Naive thymus-derived CD4-positive, alpha-beta T cell (primary cell): ENCODE measurements around the gene CEP55. TPM values are rescaled to one million over a fixed set of nuclear protein-coding genes. Genes with fewer than 3 reads are reported as not detected.
A peak's percentile ranks its signal among the peaks of the same experiment; 100 is the strongest.

ENCODE experiments used
- ATAC-seq: fragments of 150-1000 bp; cut with Tn5 transposase; 2 replicates; pipeline ENCODE4 v1.10.0; 2021; ENCODE audit warnings: mild to moderate bottlenecking, moderate library complexity
- CTCF ChIA-PET: fragments of 350-600 bp; sonication (Branson Sonifier 250); formaldehyde crosslinking; loops from one replicate; lab custom pipeline; 2021; ENCODE audit warnings: antibody characterized with exemption; lab: Charles Lee
- POLR2A ChIA-PET: fragments of 350-600 bp; sonication (Branson Sonifier 250); formaldehyde crosslinking; loops from one replicate; lab custom pipeline; 2021; ENCODE audit warnings: antibody characterized with exemption, inconsistent platforms; lab: Charles Lee
- DNase-seq, 9 donors: peaks; one replicate each; pipeline versions ENCODE4 v3.0.0 to v3.0.0-alpha.2; 2020 to 2022; ENCODE audit warnings: mixed read lengths in 1 of 9
- H3K27ac ChIP-seq: one replicate; pipeline ENCODE4 v1.7.0; 2013; ENCODE audit warnings: mild to moderate bottlenecking, low read depth, low read length, moderate library complexity
- H3K27me3 ChIP-seq, 2 donors: one replicate each; pipeline ENCODE4 v1.7.0; 2013; ENCODE audit warnings: low read length in 2 of 2, mild to moderate bottlenecking in 2 of 2, moderate library complexity in 2 of 2; ENCODE audit not compliant: control insufficient read depth in 2 of 2, insufficient read depth in 2 of 2
- H3K36me3 ChIP-seq, 3 experiments: 1 replicate in 2 of 3; 2 replicates in 1 of 3; pipeline ENCODE4 v1.7.0; 2013; ENCODE audit warnings: low read length in 3 of 3, mild to moderate bottlenecking in 3 of 3, moderate library complexity in 1 of 3; ENCODE audit not compliant: insufficient read depth in 3 of 3, control insufficient read depth in 2 of 3
- H3K4me1 ChIP-seq, 2 donors: one replicate each; pipeline ENCODE4 v1.7.0; 2013; ENCODE audit warnings: low read length in 2 of 2, mild to moderate bottlenecking in 2 of 2, moderate library complexity in 1 of 2; ENCODE audit not compliant: control insufficient read depth in 2 of 2, insufficient read depth in 2 of 2
- H3K4me3 ChIP-seq: 2 replicates; pipeline ENCODE4 v1.7.0; 2013; ENCODE audit warnings: mild to moderate bottlenecking, low read length
- H3K9me3 ChIP-seq, 3 experiments: 1 replicate in 2 of 3; 2 replicates in 1 of 3; pipeline ENCODE4 v1.7.0; 2013; ENCODE audit warnings: low read length in 3 of 3; ENCODE audit not compliant: control insufficient read depth in 2 of 3
- H3K27ac Mint-ChIP-seq, 9 donors: one replicate each; pipeline ENCODE4 v1.8.0; 2020 to 2022; ENCODE audit warnings: mixed read lengths in 9 of 9, mild to moderate bottlenecking in 8 of 9, moderate library complexity in 5 of 9, inconsistent platforms in 2 of 9
- H3K27me3 Mint-ChIP-seq, 5 donors: one replicate each; pipeline ENCODE4 v1.8.0; 2021 to 2022; ENCODE audit warnings: mixed read lengths in 5 of 5, mild to moderate bottlenecking in 1 of 5
- H3K36me3 Mint-ChIP-seq, 5 donors: one replicate each; pipeline ENCODE4 v1.8.0; 2020 to 2022; ENCODE audit warnings: mixed read lengths in 5 of 5, mild to moderate bottlenecking in 3 of 5, inconsistent platforms in 1 of 5
- H3K4me1 Mint-ChIP-seq, 7 donors: one replicate each; pipeline ENCODE4 v1.8.0; 2020 to 2022; ENCODE audit warnings: mixed read lengths in 7 of 7, mild to moderate bottlenecking in 3 of 7, inconsistent platforms in 1 of 7
- H3K4me3 Mint-ChIP-seq, 10 donors: one replicate each; pipeline ENCODE4 v1.8.0; 2020 to 2022; ENCODE audit warnings: mild to moderate bottlenecking in 10 of 10, mixed read lengths in 10 of 10, moderate library complexity in 6 of 10, inconsistent platforms in 2 of 10
- H3K9me3 Mint-ChIP-seq, 11 donors: one replicate each; pipeline ENCODE4 v1.8.0; 2020 to 2022; ENCODE audit warnings: mixed read lengths in 11 of 11, mild to moderate bottlenecking in 4 of 11, inconsistent platforms in 1 of 11, moderate library complexity in 1 of 11
- intact Hi-C, 2 donors: fragments of 100-400 bp; cut with micrococcal nuclease; formaldehyde crosslinking; loops; one replicate each; pipeline ENCODE4 v1.15.1; 2023
- polyA plus RNA-seq, 2 donors: library from polyadenylated mRNA; unstranded; fragments of 300-500 nt; fragmentation: Illumina TruSeq; gene quantifications; one replicate each; pipeline ENCODE4 v1.2.3, GENCODE V29; 2021
- total RNA-seq, 6 experiments: library from RNA in 5 of 6; stranded (reverse) in 5 of 6; gene quantifications; 1 replicate in 5 of 6; 2 replicates in 1 of 6; pipeline ENCODE4 v1.2.3 and lab custom pipeline; 2021 to 2026

CEP55 gene
- total and polyA plus RNA-seq, 7 experiments from 2014 or later: 0.54 to 48.6 TPM; not detected in 5

DNA sequence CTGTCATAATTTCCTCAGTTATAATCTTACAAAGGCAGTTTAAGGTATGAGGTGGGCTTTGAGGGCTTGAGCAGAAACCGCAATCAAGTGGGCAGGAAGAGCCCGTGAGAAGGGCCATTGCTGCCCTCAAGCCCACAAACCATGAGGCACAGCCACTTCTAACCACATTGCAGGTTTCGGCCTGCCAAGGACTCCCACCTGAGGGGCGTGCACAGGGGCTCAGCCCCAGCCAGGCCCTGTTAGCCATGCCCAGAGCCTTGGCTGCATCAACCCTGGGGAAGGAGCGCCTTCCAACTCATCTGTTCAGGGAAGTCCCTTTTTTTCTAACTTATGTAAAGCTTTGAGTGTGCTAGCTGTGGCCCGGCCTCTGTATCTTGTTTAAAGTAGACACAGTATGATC, 64.1 kb downstream of the CEP55 start:
- DNase-seq: no peak
- Mint-ChIP-seq H3K9me3 (no peaks in the 10 kb centered on the region), H3K36me3 (no peaks in the 10 kb centered on the region), H3K27ac (no peak overlapping the region), H3K4me1 (peaks cover 0 to 2% (median 0%) of the 10 kb centered on the region in 7 donors), H3K4me3 (no peak overlapping the region), H3K27me3 (peaks cover 11 to 30% (median 16%) of the 10 kb centered on the region in 5 donors)
- no peaks in the 10 kb centered on the region for H3K9me3 ChIP-seq
- H3K36me3 ChIP-seq: no peaks in the 10 kb centered on the region
- ATAC-seq: no peak
- H3K4me1 ChIP-seq: no peaks in the 10 kb centered on the region
- ChIA-PET POLR2A (no interaction called here), CTCF (no interaction called here)
- no peak overlapping the region for H3K27ac ChIP-seq
- no peak overlapping the region for H3K4me3 ChIP-seq
- no peaks in the 10 kb centered on the region for H3K27me3 ChIP-seq
- intact Hi-C loops: no loop called here

DNA sequence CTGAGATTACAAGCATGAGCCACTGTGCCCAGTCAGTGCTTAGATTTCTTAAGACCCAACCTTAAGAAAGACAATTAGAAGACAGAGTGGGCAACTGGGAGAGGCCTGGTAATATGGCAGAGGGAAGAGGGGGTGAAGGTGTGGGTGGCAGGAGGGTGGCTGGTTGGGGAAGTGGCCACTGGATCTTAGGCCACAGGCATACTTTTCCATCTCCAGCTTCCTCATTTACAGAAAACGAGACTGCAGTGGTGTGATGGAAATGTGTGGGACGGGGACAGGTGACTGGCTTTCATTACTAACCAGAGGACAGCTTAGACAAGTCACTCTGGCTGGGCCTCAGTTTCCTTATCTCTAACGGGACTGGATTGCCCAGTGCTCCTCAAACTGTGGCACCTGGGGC, 69.0 kb downstream of the CEP55 start:
- peaks cover 0 to 8% (median 0%) of the 10 kb centered on the region in 7 donors for H3K4me1 Mint-ChIP-seq

DNA sequence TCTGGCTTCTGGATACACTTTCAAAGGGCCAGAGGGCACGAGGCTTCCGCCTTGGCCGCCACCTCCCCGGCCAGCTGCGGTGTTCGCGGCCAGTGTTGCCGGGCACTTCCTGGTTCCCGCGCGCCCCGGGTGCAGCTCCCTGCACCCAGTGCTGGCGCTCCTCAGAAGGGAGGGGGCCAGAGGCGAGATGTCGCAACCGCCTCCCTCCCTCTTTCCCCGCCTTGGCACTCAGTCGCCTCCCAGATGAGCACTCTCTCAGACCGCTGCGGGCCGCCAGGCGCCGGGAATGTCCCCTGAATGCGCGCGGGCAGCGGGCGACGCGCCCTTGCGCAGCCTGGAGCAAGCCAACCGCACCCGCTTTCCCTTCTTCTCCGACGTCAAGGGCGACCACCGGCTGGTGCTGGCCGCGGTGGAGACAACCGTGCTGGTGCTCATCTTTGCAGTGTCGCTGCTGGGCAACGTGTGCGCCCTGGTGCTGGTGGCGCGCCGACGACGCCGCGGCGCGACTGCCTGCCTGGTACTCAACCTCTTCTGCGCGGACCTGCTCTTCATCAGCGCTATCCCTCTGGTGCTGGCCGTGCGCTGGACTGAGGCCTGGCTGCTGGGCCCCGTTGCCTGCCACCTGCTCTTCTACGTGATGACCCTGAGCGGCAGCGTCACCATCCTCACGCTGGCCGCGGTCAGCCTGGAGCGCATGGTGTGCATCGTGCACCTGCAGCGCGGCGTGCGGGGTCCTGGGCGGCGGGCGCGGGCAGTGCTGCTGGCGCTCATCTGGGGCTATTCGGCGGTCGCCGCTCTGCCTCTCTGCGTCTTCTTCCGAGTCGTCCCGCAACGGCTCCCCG, 70.2 kb downstream of the CEP55 start, which contains the start of gene FFAR4:
FFAR4 (plus strand) TSS at position 231 of the 842 bp plus-strand sequence; CDS start at position 287, 56 bp downstream.
- ChIA-PET CTCF (no interaction called here), POLR2A (no interaction called here)
- ATAC-seq (peak; percentile 31), DNase-seq (no peak)
- H3K9me3 Mint-ChIP-seq: no peaks in the 10 kb centered on the region
- no peaks in the 10 kb centered on the region for H3K9me3 ChIP-seq
- peaks cover 42 to 62% (median 49%) of the 10 kb centered on the region in 5 donors for H3K27me3 Mint-ChIP-seq
- H3K36me3 Mint-ChIP-seq: no peaks in the 10 kb centered on the region
- H3K4me1 ChIP-seq: no peaks in the 10 kb centered on the region
- H3K4me1 Mint-ChIP-seq: peaks cover 0 to 8% (median 0%) of the 10 kb centered on the region in 7 donors
- no peaks in the 10 kb centered on the region for H3K36me3 ChIP-seq
- H3K27ac ChIP-seq: no peak within 1 kb of the TSS
- intact Hi-C loops: no loop called here
- H3K4me3 Mint-ChIP-seq: peak within 1 kb of the TSS in 1 of 10 donors; percentile 33
- no peaks in the 10 kb centered on the region for H3K27me3 ChIP-seq
- H3K27ac Mint-ChIP-seq: no peak within 1 kb of the TSS
- H3K4me3 ChIP-seq: no peak within 1 kb of the TSS

More for the DNA sequence above, 69.0 kb downstream of the CEP55 start:
- no peak overlapping the region for H3K4me3 ChIP-seq
- Mint-ChIP-seq H3K27ac (no peak overlapping the region), H3K36me3 (no peaks in the 10 kb centered on the region), H3K27me3 (peaks cover 43 to 56% (median 48%) of the 10 kb centered on the region in 5 donors), H3K4me3 (no peak overlapping the region), H3K9me3 (no peaks in the 10 kb centered on the region)
- no peaks in the 10 kb centered on the region for H3K9me3 ChIP-seq
- ChIA-PET POLR2A (no interaction called here), CTCF (no interaction called here)
- DNase-seq: no peak
- H3K27ac ChIP-seq: no peak overlapping the region
- no peaks in the 10 kb centered on the region for H3K27me3 ChIP-seq
- H3K4me1 ChIP-seq: no peaks in the 10 kb centered on the region
- ATAC-seq: no peak
- H3K36me3 ChIP-seq: no peaks in the 10 kb centered on the region
- intact Hi-C loops: no loop called here

DNA sequence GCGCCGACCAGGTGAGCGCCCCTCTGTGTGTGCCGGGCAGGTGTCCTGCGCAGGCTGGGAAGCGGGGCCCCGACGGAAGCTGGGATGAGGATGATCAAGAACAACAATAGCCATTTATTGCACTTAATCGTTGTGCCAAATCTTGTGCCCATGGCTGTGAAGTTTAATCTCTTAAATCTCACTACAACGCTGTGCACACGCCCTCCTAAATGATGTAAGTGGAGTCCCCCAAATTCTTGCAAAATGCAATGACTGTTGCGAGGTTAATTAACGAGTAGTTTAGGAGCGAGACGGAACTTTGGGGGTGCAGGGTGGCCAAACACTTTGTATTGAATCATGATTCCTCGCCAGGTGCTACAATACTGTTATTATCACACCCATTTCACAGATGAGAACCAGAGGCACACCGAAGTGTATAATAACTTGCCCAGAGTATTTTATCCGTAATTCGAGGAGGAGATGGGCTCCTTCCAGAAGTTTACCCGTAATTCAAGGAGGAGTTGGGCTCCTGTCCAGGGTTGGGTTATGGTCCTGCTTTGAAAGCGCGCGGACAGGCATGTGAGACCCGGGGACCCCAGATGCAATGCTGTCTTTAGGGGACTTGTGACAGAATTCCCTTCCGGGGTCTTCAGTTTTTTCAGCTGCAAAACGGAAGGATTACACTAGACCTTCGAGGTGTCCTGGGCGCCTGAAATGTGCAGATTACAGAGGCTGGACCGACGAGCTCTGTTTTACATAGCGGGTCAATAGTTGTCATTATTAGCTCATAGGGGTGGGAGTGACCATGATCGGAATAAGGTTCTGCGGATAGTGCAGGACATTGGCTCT, 71.1 kb downstream of the CEP55 start:
- CTCF ChIA-PET: interaction anchor here (1.1 kb wide), 1 partner anchor 13 kb away, joined by 3 read pairs; no protein-coding TSS in a partner anchor
- H3K4me1 Mint-ChIP-seq: peaks cover 0 to 8% (median 3%) of the 10 kb centered on the region in 7 donors
- H3K27ac ChIP-seq: no peak overlapping the region
- intact Hi-C loops: no loop called here
- peak overlapping the region in 1 of 10 donors; percentile 33 for H3K4me3 Mint-ChIP-seq
- DNase-seq (no peak), ATAC-seq (no peak)
- no peak overlapping the region for H3K27ac Mint-ChIP-seq
- H3K4me3 ChIP-seq: no peak overlapping the region
- H3K36me3 ChIP-seq: no peaks in the 10 kb centered on the region
- POLR2A ChIA-PET: no interaction called here
- no peaks in the 10 kb centered on the region for H3K36me3 Mint-ChIP-seq
- H3K27me3 Mint-ChIP-seq: peaks cover 49 to 69% (median 56%) of the 10 kb centered on the region in 5 donors
- H3K27me3 ChIP-seq: peaks cover 0 to 3% of the 10 kb centered on the region in 2 donors
- no peaks in the 10 kb centered on the region for H3K9me3 ChIP-seq
- H3K9me3 Mint-ChIP-seq: no peaks in the 10 kb centered on the region
- H3K4me1 ChIP-seq: no peaks in the 10 kb centered on the region

DNA sequence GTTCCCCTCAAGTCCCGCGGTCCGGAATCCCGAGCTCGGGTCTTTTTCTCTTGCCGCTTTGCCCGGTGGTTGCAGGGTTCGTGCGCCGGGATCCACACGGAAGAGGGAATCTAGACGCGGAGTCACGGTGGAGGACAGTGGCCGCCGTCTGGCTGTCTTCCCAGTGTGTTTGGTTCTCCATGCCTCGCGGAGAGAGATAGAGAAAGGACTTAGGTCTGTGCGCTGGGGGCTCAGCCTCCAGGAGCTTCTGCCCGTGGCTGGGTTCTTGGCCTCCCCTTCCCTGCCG, 71.6 kb downstream of the CEP55 start:
- H3K36me3 Mint-ChIP-seq: no peaks in the 10 kb centered on the region
- H3K4me1 ChIP-seq: no peaks in the 10 kb centered on the region
- no peak for ATAC-seq
- H3K36me3 ChIP-seq: no peaks in the 10 kb centered on the region
- ChIA-PET CTCF (interaction anchor here (1.1 kb wide), 1 partner anchor 13 kb away, joined by 3 read pairs; no protein-coding TSS in a partner anchor), POLR2A (no interaction called here)
- no peaks in the 10 kb centered on the region for H3K9me3 Mint-ChIP-seq
- H3K27ac ChIP-seq: no peak overlapping the region
- peaks cover 0 to 13% (median 5%) of the 10 kb centered on the region in 7 donors for H3K4me1 Mint-ChIP-seq
- peaks cover 53 to 75% (median 56%) of the 10 kb centered on the region in 5 donors for H3K27me3 Mint-ChIP-seq
- H3K27ac Mint-ChIP-seq: no peak overlapping the region
- no peak overlapping the region for H3K4me3 ChIP-seq
- DNase-seq: no peak
- no peaks in the 10 kb centered on the region for H3K9me3 ChIP-seq
- peaks cover 1 to 4% of the 10 kb centered on the region in 2 donors for H3K27me3 ChIP-seq
- intact Hi-C loops: no loop called here
- no peak overlapping the region for H3K4me3 Mint-ChIP-seq

DNA sequence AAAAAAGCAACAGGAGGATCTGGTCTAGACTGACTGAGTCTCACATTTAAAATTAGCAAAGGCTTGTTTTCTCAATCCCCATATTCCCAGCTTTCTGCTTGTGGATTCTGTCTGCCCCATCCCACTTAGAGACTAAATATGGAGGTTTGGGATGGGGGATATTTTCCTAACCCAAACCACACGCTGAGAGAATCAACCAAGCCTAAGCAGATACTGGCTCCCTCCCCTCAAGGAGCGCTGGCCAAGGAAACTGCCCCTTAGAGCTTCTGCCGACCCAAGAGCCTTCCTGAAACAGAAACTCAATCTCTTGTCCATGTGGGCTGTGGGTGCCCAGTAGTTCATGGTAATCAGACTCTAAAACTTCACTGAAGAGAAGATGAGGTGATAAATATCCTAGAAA, 74.0 kb downstream of the CEP55 start:
- Histone ChIP-seq H3K4me1 (no peaks in the 10 kb centered on the region), H3K4me3 (no peak overlapping the region), H3K36me3 (no peaks in the 10 kb centered on the region), H3K27ac (no peak overlapping the region), H3K9me3 (no peaks in the 10 kb centered on the region), H3K27me3 (peaks cover 3 to 4% of the 10 kb centered on the region in 2 donors)
- intact Hi-C loops: no loop called here
- peaks cover 54 to 76% (median 66%) of the 10 kb centered on the region in 5 donors for H3K27me3 Mint-ChIP-seq
- no peak for ATAC-seq
- no peak overlapping the region for H3K27ac Mint-ChIP-seq
- no peaks in the 10 kb centered on the region for H3K9me3 Mint-ChIP-seq
- H3K4me1 Mint-ChIP-seq: peaks cover 5 to 18% (median 12%) of the 10 kb centered on the region in 7 donors
- DNase-seq: no peak
- H3K4me3 Mint-ChIP-seq: no peak overlapping the region
- POLR2A ChIA-PET: no interaction called here
- CTCF ChIA-PET: no interaction called here
- no peaks in the 10 kb centered on the region for H3K36me3 Mint-ChIP-seq
